ENCODE data around the gene SP110. TPM values are rescaled to one million over a fixed set of nuclear protein-coding genes. Genes with fewer than 3 reads are reported as not detected.

Gene SP110
- total and polyA plus RNA-seq, 2 donors (not counting 3 experiments of a cell fraction or from before 2014, with no cell fraction given): 10.2 to 10.7 TPM

DNA sequence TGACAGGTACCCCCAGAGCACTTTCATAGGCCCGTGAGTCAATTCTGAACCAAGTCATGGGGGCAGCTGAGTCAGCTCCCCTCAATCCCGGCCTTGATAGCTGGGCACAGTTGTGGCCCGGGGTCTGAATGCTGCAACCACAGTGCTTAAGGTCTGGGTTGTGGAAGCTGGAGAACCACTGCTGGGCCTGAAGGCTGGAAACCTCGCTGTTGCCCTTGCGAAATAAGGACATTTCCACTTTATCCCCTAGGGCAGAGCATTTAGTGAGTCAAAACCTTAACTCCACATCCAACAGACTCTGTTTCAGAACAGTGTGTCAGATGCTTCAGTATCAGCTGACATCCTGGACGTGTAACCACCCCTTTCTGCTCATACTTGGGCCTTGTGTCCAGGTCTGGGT lies 58.6 kb downstream of the SP110 start:
- H3K4me2 ChIP-seq (ENCODE audit: insufficient read depth, low read length): no peak overlapping the region
- ChIA-PET CTCF (interaction anchor here (0.6 to 2.3 kb wide), 9 partner anchors 8 to 449 kb away, joined by 3 to 29 read pairs (median 3); no protein-coding TSS in a partner anchor), POLR2A (interaction anchor here (0.5 kb wide), 1 partner anchor 275 kb away, joined by 4 read pairs; no protein-coding TSS in a partner anchor)
- H4K20me1 ChIP-seq (replicated peaks; ENCODE audit: control insufficient read depth, extremely low read depth, insufficient read depth, low read length): no peaks in the 10 kb centered on the region
- no peaks in the 10 kb centered on the region for H3K9me3 ChIP-seq (replicated peaks; ENCODE audit: control insufficient read depth, insufficient read depth, low read length)
- no peak for TF ChIP-seq CTCF (IDR thresholded peaks at IDR 0.05; ENCODE audit: extremely low read depth in 1 of 2, insufficient read depth in 1 of 2, low read depth in 1 of 2, low read length in 2 of 2)
- TF ChIP-seq POLR2AphosphoS5 (IDR thresholded peaks at IDR 0.05; ENCODE audit: insufficient read depth, low read depth, low read length): no peak
- no peak for TF ChIP-seq GATA2 (IDR thresholded peaks at IDR 0.05; ENCODE audit: insufficient read depth, insufficient read length, low read depth, low read length)
- no peak for TF ChIP-seq FOS (IDR thresholded peaks at IDR 0.05; ENCODE audit: borderline replicate concordance, insufficient read depth, low read length)
- TF ChIP-seq MYC (IDR thresholded peaks at IDR 0.05; ENCODE audit: low read depth, low read length): no peak
- TF ChIP-seq, protein P1, sequence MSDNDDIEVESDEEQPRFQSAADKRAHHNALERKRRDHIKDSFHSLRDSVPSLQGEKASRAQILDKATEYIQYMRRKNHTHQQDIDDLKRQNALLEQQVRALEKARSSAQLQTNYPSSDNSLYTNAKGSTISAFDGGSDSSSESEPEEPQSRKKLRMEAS (IDR thresholded peaks at IDR 0.05; ENCODE audit: insufficient read depth, insufficient read length): no peak
- TF ChIP-seq POLR2A (IDR thresholded peaks at IDR 0.05; ENCODE audit: low read depth, low read length): no peak
- TF ChIP-seq EZH2 (IDR thresholded peaks at IDR 0.05; ENCODE audit: borderline replicate concordance, low read depth, low read length, severe bottlenecking): no peak
- TF ChIP-seq JUN (IDR thresholded peaks at IDR 0.05; ENCODE audit: borderline replicate concordance, insufficient read depth, insufficient read length, low read depth): no peak
- H3K9me1 ChIP-seq (replicated peaks; ENCODE audit: control insufficient read depth, extremely low read depth, insufficient read depth, low read length): no peaks in the 10 kb centered on the region
- no peak for DNase-seq (ENCODE audit: low read depth, low spot score)
- no TSS peak for BruUV-seq (replicated peaks)
- H3K27ac ChIP-seq (ENCODE audit: insufficient read depth, low read depth, low read length): no peak overlapping the region
- FAIRE-seq: no peak
- peaks cover 0 to 7% of the 10 kb centered on the region in 2 experiments for H3K27me3 ChIP-seq (ENCODE audit: control insufficient read depth in 2 of 2, insufficient read depth in 2 of 2, low read length in 2 of 2)
- no peak overlapping the region for H2AFZ ChIP-seq (ENCODE audit: low read depth, low read length)
- no peak overlapping the region for H3K9ac ChIP-seq (replicated peaks; ENCODE audit: extremely low read depth, insufficient read depth, low read length)
- H3K4me3 ChIP-seq (replicated peaks in 1 of 3; ENCODE audit: insufficient read depth in 1 of 3, low read depth in 1 of 3, low read length in 3 of 3): no peak overlapping the region
- dilution Hi-C loops (cut with MboI; ENCODE audit: extremely low pct_ligation_motif_present, low sequenced_read_pairs): no loop called here
- intact Hi-C loops (cut with micrococcal nuclease): loop anchor here (5.0 kb wide), 1 partner anchor 379 kb away; no protein-coding TSS in a partner anchor
- H3K4me1 ChIP-seq (ENCODE audit: control insufficient read depth, extremely low read depth, insufficient read depth, low read length): no peaks in the 10 kb centered on the region
- H3K36me3 ChIP-seq (ENCODE audit: control insufficient read depth in 2 of 2, extremely low read depth in 1 of 2, insufficient read depth in 2 of 2, low read length in 2 of 2): no peaks in the 10 kb centered on the region
- H3K79me2 ChIP-seq (ENCODE audit: control insufficient read depth, insufficient read depth, low read length): no peaks in the 10 kb centered on the region
